ENCODE measurements around the gene PTX3.

The PTX3 gene

DNA sequence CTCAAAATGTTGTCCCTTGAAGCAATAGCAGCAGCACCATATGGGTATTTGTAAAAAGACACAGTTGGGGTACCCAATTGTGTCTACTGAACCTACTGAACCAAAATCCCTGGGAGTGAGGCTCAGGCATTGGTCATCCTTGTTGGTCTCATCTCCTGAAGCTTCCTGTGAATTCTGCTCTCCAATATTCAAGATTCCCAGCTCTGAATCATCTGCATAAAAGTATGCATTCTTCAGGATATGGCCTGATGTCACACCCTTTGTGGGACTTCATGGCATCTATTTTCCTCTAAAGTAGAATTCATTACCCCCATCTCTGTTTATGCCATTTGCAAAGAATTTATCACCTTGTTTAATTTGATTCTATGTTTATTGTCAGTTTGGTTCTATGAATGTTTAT is 13.3 kb upstream of the PTX3 start:
- no peak for DNase-seq (ENCODE audit: low read depth)

DNA sequence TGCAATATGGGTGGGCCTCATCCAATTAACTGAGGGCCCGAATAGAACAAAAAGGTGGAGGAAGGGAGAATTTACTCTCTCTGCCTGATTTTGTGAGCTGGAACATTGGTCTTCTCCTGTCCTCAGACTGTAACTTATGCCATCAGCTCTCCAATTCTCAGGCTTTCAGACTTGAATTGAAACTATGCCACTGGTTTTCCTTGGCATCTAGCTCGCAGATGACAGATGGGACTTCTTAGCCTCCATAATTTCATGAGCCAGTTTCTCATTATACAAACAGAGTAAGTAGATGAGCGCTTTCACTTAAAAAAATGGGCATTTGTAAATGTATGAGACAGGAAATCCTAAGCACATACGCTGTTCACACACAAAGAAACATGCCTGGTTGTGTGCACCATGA is 8.7 kb upstream of the PTX3 start:
- DNase-seq (ENCODE audit: low read depth): no peak

DNA sequence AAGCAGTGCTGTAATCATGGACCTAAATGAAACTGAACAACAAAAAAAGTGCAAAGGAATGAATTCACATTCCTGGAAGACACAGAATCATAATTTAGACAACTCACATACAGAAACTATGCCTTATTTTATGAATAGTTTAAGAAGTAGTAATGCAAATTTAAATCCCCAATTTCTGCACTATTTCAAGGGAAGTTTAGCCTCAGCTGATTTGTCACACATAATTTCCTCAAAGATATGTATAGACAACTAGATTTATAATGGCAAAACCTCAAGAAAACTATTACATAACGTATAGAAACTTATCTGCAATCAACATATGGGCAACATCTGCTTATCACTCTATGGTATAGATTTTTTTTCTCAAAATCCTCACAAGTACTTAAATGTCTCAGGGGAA is 7.8 kb upstream of the PTX3 start:
- no peak for DNase-seq (ENCODE audit: low read depth)

DNA sequence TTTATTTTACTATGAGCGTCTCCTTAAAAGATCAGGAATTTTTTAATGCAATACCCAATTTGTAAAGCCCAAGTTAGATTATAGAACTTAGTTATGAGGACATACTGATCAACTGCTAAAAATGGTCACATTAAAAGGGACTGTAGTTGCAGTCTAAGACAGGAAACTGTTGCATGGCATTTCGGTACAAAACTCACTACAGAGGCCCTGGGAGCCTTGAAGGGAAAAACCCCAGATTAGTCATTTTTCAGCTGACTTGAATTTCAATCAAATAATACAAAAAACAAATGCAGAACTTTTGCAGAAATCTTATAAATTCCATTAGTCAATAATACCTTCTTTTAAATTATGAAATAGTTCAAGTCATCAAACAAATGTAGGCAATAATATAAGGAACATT is 6.9 kb upstream of the PTX3 start:
- DNase-seq (ENCODE audit: low read depth): no peak

DNA sequence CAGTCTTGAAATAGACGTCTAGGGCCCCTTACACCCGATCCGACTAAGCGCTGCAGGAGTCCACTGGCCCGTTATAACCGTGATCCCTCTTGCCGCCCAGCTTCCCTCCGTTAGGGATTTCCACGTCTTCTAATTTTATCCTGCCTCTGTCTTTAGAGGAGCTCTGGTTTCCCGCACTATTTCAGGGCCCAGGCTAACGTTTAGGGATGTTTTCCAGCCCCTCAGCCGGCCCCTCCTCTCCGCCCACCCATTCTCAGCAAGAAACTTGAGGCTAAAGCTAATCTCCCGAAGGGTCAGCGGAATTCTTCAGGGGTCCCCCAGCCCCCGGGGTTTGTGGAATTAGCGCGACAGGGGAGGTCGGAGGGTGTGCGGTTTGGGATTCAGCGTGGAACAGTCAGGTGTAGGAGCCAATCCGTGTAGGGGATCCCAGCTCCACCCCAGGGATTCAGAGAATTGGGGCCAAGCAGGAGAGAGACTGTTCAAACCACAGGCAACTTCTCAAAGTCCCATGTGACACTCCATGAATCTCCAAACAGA is 1.6 kb downstream of the PTX3 start:
- no peak for DNase-seq (ENCODE audit: low read depth)

DNA sequence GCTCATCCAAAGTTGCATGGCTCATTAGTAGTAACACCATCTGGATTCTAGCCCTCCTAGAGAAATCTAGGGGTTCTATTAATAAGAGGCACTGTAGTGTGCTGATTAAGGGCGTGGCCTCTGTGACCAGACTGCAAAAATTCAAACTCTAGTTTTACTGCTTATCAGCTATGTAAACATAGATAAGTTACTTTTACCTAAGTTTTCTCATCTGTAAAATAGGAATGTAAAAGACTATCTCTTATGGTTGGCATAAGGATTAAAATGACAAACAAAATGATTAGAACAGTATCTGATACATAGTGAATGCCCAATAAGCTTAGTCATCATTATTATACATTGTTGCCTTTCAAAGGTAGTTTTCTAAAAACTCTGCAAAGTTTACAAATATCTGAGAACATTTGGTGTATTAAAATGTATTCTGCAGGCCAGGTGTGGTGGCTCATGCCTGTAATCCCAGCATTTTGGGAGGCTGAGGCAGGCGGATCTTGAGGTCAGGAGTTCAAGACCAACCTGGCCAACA is 4.5 kb downstream of the PTX3 start:
- DNase-seq (ENCODE audit: low read depth): no peak

DNA sequence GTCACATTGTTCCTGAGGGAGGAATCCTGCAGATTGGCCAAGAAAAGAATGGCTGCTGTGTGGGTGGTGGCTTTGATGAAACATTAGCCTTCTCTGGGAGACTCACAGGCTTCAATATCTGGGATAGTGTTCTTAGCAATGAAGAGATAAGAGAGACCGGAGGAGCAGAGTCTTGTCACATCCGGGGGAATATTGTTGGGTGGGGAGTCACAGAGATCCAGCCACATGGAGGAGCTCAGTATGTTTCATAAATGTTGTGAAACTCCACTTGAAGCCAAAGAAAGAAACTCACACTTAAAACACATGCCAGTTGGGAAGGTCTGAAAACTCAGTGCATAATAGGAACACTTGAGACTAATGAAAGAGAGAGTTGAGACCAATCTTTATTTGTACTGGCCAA is 6.1 kb downstream of the PTX3 start:
- no peak for DNase-seq (ENCODE audit: low read depth)

DNA sequence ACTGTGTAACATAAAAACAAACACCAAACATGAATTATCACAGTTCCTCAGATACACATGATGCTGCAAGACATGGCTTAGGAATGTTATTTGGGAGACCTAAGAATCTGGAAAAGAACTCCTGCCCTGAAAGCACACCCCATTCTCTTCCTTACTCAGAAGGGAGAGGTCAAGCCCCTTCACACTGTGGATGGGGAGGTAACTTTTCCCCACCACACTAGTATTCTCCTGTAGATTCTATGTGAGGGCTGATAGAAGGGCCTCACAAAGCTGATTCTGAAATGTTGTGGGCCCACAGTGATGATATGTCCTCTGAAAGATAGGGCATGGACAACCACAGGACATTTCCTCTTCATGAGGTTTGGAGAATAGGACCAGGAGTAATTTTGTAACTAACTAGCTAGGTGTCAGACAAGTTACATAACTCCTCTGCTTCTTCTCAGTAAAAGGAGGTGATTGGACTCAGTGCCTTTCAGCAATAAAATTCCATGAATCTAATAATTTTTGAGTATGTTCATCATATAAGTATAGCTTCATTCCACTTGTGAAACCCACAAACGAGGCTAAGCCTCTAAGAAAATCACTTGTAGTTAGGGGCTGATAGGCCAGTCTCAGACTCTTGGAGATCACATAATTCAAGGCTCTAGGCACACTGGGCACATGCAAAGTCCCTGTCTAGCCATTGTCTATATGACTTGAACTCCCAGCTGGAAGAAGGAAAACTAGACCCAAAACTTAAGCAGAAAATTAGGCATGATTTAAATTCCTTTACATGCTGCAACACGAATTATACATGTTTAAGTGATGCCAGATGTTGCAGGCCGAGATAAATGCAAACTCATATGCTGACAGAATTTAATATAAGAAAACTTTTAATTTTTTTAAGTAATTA is 7.5 kb downstream of the PTX3 start:
- DNase-seq (ENCODE audit: low read depth): no peak

DNA sequence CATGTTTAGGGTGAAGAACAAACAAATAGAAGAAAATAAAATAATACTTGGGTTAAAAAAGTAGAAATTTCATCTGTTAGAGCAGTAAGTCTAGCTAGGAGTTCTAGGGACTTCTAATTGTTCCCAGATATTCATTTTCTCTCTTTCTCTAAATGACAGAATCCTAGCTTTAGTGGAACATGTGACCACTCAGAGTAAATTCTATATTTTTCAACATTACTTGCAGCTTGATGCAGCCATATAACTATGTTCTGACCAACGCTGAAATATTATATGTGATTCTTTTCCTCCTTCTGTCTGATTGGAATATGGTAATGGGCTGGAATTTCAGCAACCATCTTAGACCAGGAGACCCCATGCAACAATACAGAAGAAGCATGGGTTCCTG is 8.1 kb downstream of the PTX3 start:
- DNase-seq (ENCODE audit: low read depth): no peak

DNA sequence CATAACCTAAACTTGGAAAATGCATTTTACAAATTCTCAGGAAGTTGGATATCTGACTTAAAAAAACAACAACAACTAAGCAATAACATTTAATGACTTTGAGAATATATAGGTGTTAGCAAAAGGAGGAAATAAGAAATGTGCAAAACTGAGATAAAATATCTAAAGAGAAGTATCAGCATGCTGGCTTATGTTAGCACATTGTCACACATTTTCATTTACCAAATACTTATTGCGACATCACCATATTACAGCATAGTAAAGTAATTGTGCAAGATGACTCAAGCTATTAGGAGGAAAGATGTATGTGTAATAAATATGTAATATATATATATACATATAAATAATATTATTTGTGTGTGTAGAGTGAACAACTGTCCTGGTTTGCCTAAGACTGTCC is 9.2 kb downstream of the PTX3 start:
- DNase-seq (ENCODE audit: low read depth): no peak

DNA sequence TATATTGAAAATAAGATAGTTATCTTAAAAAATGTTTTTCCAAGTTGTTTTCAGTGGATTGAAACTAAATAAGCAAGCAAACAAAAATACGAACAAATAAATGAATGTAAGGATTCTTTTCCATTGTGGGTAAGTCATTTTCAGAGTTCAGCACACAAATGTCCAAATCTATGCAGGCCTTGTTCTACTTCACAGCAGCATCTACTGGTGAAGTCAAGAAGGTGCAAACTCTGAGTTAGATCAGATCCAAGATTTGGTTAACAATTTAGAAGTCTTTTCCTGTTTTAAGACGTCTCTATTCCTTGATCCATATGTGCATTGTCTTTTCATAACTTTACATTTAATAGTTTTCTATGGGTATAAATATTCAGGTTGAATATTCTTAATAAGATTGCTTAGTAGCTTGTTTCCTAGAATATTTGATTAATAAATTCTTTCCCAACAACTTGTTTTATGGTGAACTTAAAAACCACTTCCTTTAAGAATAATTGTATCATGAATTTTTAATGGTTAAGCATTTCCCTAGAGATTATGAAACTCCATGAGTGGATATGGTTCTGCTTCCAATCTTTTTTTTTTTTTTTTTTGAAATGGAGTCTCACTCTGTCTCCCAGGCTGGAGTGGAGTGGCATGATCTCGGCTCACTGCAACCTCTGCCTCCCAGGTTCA is 10.5 kb downstream of the PTX3 start:
- DNase-seq (ENCODE audit: low read depth): no peak

DNA sequence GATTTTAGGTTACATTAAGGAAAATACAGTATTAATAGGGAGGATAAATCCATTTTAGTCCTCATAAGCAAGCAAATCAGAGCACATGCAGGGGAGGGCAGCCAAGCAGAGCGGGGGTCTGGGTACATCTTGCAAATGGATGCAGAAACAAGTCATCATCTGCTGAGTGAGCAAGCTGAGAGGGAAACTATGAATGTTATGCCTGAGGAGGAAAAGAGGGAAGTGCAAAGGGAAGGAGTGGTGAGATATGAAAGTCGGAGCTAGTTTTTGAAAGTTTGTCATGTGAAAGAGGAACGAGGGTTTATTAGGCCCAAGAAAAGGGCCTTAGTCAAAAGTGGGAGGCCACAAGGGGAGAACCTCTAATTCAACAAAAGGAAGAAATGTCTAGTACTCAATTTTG is 15.4 kb downstream of the PTX3 start:
- DNase-seq (ENCODE audit: low read depth): no peak

DNA sequence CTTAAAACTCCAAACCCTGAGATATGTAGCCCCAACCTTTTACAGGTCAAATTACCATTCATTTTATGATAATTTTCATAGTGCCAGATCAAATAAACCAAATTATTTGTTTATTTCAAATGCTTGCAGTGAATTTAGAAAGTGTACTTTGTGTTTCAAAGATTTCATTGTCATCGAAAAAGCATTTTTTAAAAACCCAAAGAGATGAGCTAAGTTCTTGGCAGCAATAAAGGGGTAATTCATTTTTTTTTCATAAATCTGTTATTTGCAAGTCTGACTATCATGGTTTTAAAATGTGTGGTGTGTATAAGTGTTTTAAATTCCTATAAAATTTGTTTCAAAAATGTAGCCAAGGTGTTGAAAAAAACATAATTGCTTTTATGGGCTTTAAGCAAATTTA is 17.2 kb downstream of the PTX3 start:
- no peak for DNase-seq (ENCODE audit: low read depth)

DNA sequence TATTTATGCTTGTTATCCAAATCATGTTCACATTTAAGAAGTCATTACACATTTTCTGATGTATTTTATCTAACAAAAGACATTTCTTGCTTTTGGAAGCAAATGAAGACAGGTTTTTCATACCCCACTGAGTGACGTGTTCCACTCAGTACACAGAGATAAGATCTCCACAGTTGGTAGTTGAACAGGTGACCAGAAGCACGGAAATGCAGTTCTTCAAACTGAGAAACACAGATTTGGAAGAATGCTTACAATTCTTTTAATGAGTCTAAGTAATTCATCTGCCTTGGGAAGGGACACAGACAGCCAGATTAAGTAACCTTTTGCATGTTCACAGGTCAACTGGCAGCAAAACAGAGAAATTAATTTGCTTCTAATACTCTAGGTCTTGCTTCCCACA is 23.1 kb downstream of the PTX3 start:
- no peak for DNase-seq (ENCODE audit: low read depth)

DNA sequence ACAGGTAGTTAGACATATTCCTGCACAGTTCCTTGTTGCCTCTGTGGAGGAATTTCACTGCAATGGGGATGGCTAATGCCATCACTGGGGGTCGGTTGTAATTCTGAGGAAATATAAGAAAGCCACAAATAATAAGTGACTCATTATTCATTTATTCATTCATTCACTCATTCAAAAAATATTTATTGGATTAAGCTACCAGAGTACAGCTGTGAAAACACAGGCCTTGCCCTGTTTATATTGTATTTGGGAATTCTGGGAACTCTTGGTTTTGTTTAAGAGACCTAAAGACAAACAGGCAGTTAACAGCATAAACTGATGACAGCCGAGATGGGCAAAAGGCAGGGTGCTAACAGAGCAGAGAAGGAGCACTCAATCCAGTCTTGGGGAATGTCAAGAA is 23.6 kb downstream of the PTX3 start:
- DNase-seq (ENCODE audit: low read depth): no peak

DNA sequence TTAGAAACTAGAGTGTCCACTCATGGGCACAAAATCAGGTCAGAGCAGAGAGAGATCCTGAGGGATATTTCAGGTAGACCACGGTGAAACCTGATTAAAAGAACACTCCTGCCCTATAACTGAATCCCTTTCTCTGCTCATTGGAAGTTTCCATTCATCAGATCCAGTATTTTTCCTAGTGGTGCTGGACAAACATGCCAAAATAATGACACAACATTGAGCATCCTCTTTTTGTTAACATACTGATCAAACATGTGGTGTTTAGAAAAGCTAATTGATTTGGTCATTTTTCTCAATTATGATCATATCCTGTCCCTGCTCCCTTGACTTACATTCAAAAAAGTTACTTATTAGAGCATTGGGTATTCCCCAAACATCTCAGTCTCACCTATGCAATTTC is 27.2 kb downstream of the PTX3 start:
- DNase-seq (ENCODE audit: low read depth): no peak

DNA sequence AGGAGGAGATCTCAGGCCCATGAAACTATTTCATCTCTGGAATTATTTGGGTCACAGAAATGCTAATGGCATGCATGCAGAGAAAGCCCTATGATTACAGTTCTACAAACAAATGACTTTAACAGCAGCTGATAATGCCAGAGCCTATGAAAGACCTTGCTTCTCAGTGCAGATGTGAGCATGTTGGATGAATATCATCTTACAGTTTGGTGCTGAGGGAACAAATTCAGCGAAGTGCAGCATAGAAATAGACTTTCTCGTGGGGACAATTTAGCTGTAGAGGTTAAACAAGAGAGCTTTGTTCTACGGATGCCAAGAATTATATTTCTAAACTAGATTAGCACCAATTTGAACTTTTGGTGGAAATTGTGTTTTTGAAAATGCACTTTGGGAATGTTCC is 27.7 kb downstream of the PTX3 start:
- no peak for DNase-seq (ENCODE audit: low read depth)

DNA sequence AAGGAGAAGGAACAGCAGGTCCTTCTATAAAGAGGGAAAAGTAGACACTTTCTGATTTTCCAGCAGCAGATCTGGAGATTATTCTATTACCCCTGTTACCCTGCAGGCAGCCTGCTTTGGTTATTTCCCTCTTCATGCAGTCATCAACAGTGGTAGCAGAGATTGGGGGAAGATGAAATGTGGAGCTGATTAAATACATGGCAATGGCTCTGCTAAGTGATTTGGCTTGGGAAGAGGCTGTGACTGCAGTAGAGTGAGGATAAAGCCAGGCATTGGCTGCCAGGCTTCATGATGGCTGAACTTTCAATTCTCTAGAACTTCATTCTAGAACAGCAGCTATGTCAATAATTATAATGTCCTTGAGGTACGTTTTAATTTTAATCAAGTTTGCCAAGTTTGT is 29.1 kb downstream of the PTX3 start:
- DNase-seq (ENCODE audit: low read depth): no peak

DNA sequence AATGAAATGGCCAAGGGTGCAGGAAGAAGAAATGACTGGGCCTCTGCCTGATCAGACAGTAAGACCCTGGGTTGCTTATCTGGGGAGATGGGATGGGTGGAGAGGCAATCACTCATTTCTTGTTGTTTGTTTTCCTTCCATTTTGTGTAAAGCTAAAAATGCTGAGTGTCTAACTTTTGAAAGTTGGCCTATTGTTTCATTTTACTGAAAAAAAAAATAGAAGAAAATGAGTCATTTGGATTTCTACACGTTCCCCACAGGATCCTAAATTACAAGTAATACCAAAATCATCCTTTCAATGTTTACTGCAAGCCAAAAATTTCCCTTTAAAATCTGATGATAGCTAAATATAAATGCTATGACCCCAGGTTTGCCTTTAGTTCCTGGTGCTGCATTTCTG is 30.6 kb downstream of the PTX3 start:
- DNase-seq (ENCODE audit: low read depth): no peak

DNA sequence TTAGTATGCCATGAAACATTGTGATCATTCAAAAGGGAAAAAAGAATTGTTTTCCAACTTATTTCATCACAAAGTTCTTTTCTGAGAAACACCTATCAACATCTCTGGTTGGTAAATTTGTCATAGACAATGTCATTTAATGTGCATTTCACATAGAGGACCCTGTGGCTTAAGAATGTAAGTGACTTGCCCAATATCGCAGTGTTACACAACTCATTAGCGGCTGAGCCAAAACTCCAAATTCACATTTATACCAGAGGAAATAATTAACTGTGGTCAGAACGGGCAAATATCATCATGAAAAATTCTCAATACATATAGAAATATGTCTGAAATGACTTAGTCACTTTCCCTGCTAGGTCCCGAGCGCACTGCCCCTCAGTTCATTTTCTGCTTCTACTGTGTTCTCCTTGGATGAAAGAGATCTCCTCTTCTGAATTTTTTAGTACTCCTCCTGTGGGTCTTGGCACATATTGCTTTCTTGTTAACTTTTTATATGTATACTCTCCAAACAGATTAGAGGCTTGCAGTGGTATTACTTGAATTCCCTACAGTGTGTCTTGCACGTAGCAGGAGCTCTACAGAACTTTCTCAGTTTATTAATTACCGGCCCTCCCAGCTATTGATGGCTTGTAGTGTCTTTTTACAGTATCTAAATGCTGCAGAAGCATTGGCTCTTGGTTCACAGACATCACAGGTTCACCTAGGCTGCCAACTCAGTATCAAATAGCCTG is 33.1 kb downstream of the PTX3 start:
- DNase-seq (ENCODE audit: low read depth): no peak

DNA sequence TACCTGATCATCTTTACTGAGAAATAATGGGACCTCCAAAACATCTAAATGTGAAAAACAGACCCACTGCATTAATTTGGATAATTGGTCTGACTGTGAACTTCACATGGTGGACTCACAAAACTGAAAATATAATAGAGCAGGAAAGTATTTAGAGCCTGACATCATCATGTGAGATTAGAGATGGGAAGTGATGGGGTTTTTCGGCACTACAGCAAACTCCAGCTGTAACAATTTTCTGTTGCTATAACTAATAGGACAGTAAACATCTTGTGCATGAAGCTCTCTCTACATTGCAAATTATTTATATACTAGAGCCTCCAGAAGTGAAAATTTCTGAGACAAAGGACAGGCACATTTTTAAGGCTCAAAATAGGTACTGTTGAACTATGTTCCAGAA is 34.4 kb downstream of the PTX3 start:
- no peak for DNase-seq (ENCODE audit: low read depth)

DNA sequence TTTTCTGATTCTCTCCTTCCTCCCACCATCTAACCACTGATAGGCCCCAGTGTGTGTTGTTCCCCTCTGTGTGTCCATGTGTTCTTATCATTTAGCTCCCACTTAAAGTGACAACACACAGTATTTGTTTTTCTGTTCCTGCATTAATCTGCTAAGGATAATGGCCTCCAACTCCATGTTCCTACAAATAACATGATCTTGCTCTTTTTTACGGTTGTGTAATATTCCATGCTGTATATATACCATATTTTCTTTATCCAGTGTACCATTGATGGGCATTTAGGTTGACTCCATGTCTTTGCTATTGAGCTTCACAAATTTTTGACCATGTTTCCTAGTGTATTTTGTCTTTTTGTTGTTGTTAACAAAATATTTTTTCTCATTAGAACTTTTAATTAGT is 36.0 kb downstream of the PTX3 start:
- no peak for DNase-seq (ENCODE audit: low read depth)
